ENCODE results near the gene EHD1.

Gene EHD1

GRCh38 chr11:64836448-64837072 lies 41.9 kb downstream of the EHD1 start:
- no peak overlapping the region for H3K4me3 ChIP-seq (replicated peaks; ENCODE audit: low read depth, low read length)
- DNase-seq (ENCODE audit: extremely low read depth, insufficient read length): no peak
- H3K27me3 ChIP-seq (replicated peaks; ENCODE audit: control insufficient read depth, insufficient read depth, low read length): no peaks in the 10 kb centered on the region; the same call in 1 of the 2 replicates
- H3K36me3 ChIP-seq (ENCODE audit: control insufficient read depth, insufficient read depth, low read length): no peaks in the 10 kb centered on the region
- TF ChIP-seq, protein P1, sequence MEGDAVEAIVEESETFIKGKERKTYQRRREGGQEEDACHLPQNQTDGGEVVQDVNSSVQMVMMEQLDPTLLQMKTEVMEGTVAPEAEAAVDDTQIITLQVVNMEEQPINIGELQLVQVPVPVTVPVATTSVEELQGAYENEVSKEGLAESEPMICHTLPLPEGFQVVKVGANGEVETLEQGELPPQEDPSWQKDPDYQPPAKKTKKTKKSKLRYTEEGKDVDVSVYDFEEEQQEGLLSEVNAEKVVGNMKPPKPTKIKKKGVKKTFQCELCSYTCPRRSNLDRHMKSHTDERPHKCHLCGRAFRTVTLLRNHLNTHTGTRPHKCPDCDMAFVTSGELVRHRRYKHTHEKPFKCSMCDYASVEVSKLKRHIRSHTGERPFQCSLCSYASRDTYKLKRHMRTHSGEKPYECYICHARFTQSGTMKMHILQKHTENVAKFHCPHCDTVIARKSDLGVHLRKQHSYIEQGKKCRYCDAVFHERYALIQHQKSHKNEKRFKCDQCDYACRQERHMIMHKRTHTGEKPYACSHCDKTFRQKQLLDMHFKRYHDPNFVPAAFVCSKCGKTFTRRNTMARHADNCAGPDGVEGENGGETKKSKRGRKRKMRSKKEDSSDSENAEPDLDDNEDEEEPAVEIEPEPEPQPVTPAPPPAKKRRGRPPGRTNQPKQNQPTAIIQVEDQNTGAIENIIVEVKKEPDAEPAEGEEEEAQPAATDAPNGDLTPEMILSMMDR (IDR thresholded peaks at IDR 0.05; ENCODE audit: insufficient read depth, low read length, poor library complexity, severe bottlenecking): no peak

DNA sequence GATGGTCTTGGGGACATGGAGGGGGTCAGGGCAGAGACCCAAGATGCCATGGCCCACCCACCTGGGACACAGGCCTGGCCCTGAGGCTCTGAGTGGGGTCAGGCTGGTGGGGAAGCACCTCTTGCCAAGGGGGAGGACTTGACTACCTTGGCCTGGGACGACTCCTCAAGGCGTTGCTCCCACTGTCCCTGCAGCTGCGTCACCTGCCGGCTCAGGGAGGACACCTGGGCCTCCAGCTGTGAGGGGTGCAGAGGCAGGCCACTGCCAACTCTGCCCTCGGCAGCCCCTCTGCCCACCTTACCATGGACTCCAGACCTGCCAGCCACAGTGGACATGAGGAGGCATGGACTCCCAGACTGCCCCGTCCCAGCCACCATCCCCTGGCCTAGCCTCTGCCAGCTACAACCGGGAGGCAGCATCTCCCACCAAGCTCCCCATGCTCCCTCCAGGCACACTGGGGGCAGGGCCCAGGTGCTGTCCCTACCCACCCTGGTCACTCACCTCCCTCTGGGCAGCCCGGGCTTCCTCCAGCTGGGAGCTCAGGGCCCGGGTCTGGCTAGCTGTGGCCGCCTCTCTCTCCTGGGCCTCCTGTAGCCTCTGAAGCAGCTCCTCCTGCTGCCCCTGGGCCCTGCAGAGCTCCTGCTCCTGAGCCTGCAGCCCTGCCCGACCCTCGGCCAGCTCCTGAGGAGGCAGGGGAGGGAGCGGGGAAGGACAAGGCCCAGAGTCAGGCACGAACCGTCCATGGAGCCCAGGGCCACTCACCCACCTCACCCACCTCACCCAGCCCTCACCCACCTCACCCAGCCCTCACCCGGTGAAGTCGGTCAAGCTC lies 42.6 kb downstream of the EHD1 start:
- Histone ChIP-seq H3K36me3 (ENCODE audit: control insufficient read depth, insufficient read depth, low read length) (no peaks in the 10 kb centered on the region), H3K4me3 (replicated peaks; ENCODE audit: low read depth, low read length) (no peak overlapping the region), H3K27me3 (replicated peaks; ENCODE audit: control insufficient read depth, insufficient read depth, low read length) (no peaks in the 10 kb centered on the region; the same call in 1 of the 2 replicates)
- TF ChIP-seq, protein P1 (IDR thresholded peaks at IDR 0.05; ENCODE audit: insufficient read depth, low read length, poor library complexity, severe bottlenecking): no peak
- no peak for DNase-seq (ENCODE audit: extremely low read depth, insufficient read length)

DNA sequence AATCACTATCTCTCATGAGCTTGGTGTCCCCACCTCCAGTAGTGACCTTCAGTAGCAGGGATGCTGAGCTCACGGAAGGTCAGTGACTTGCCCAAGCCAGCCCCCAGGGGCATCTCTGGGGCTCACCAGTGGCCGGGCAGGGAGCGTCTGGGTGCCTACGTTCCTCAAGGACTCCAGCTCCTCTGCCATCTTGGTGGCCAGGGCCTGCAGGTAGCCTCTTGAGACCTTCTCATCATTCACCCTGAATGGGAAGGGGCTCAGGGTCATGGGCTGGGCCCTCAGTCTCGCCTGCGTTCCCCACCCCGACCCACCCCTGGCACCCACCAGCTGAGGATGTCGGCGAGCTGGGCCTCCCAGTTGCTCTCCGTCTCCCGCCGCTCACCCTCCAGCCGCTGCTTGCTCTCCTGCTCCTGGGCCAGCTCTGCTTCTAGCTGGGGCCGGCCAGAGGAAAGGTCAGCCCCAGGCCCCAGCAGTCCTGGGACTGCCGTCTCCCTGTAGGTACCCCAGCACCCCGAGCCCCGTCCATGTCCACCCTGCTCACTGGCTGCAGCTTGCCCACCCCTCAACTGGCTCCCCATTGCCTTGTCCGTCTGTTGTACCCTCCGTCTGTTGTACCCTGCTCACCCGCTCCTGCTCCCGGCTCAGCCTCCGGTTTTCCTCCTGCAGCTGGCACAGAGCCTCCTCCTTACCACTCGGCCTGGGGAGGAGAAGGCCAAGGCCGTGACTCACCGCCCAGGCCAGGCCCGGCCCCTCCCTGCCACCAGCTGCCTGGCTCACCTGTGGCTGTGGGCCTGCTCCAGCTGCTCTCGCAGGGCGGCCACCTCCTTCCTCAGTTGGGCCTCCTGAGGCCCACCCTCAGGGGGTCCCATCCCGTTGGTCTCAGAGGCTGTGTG lies 43.5 kb downstream of the EHD1 start:
- DNase-seq (ENCODE audit: extremely low read depth, insufficient read length): no peak
- TF ChIP-seq, protein P1 (IDR thresholded peaks at IDR 0.05; ENCODE audit: insufficient read depth, low read length, poor library complexity, severe bottlenecking): no peak
- no peaks in the 10 kb centered on the region; the same call in 1 of the 2 replicates for H3K27me3 ChIP-seq (replicated peaks; ENCODE audit: control insufficient read depth, insufficient read depth, low read length)
- H3K36me3 ChIP-seq (ENCODE audit: control insufficient read depth, insufficient read depth, low read length): no peaks in the 10 kb centered on the region
- H3K4me3 ChIP-seq (replicated peaks; ENCODE audit: low read depth, low read length): no peak overlapping the region

- no peaks in the 10 kb centered on the region; the same call in 1 of the 2 replicates for H3K27me3 ChIP-seq (replicated peaks; ENCODE audit: control insufficient read depth, insufficient read depth, low read length)
- H3K4me3 ChIP-seq (replicated peaks; ENCODE audit: low read depth, low read length): no peak overlapping the region
- no peaks in the 10 kb centered on the region for H3K36me3 ChIP-seq (ENCODE audit: control insufficient read depth, insufficient read depth, low read length)
- TF ChIP-seq, protein P1 (IDR thresholded peaks at IDR 0.05; ENCODE audit: insufficient read depth, low read length, poor library complexity, severe bottlenecking): no peak
- no peak for DNase-seq (ENCODE audit: extremely low read depth, insufficient read length)
Observed at GRCh38 chr11:64834031-64834722, 44.2 kb downstream of the EHD1 start.

DNA sequence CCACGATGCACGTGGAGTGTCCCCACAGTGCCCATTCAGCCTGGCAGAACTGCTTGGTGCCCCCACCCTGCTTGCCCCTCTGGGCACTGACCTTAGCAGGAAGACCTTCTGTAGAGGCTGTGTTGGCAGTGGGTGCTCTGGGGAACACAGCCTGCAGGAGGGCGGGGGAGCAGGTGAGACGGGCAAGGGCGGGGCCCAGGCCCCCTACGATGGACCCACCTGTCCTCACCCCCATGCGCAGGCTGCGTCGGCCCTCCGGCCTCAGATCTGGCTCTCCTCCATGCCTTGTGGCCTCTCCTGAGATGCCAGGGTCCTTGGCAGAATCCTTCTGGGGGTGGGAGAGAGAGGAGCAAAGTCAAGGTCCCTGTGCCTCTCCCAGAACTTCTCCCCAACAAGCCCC lies 44.9 kb downstream of the EHD1 start:
- no peaks in the 10 kb centered on the region; the same call in 1 of the 2 replicates for H3K27me3 ChIP-seq (replicated peaks; ENCODE audit: control insufficient read depth, insufficient read depth, low read length)
- no peak overlapping the region for H3K4me3 ChIP-seq (replicated peaks; ENCODE audit: low read depth, low read length)
- DNase-seq (ENCODE audit: extremely low read depth, insufficient read length): no peak
- H3K36me3 ChIP-seq (ENCODE audit: control insufficient read depth, insufficient read depth, low read length): no peaks in the 10 kb centered on the region
- TF ChIP-seq, protein P1 (IDR thresholded peaks at IDR 0.05; ENCODE audit: insufficient read depth, low read length, poor library complexity, severe bottlenecking): no peak

Data from GM06990 (cell line).